Loucy (cell line): ENCODE data around the gene CANT1.

ENCODE experiments used
- H2AFZ ChIP-seq: fragments of 200-600 bp; sonication (generic); 2 replicates; pipeline ENCODE4 v1.6.0; 2016; ENCODE audit warnings: antibody characterized with exemption, mild to moderate bottlenecking, low read length, moderate library complexity
- H3F3A ChIP-seq: fragments of 200-600 bp; 2 replicates; pipeline ENCODE4 v1.6.0; 2016; ENCODE audit warnings: antibody characterized with exemption, low read depth, mild to moderate bottlenecking
- H3K27me3 ChIP-seq: fragments of 200-600 bp; sonication (generic); 2 replicates; pipeline ENCODE4 v1.6.1; 2014; ENCODE audit warnings: low read length, mild to moderate bottlenecking; ENCODE audit not compliant: insufficient read depth, poor library complexity, severe bottlenecking
- H3K36me3 ChIP-seq: fragments of 200-600 bp; sonication (generic); 2 replicates; pipeline ENCODE4 v1.6.1; 2016; ENCODE audit warnings: low read length; ENCODE audit not compliant: insufficient read depth
- H3K4me1 ChIP-seq: fragments of 200-600 bp; sonication (generic); 2 replicates; pipeline ENCODE4 v1.5.1; 2014; ENCODE audit warnings: low read length, mild to moderate bottlenecking; ENCODE audit not compliant: insufficient read depth, poor library complexity, severe bottlenecking
- H3K4me2 ChIP-seq: fragments of 200-600 bp; sonication (generic); 2 replicates; pipeline ENCODE4 v1.6.0; 2014; ENCODE audit warnings: antibody characterized with exemption, low read length, low read depth, mild to moderate bottlenecking; ENCODE audit not compliant: poor library complexity, severe bottlenecking
- H3K4me3 ChIP-seq: fragments of 200-600 bp; sonication (generic); 2 replicates; pipeline ENCODE4 v1.5.1; 2014; ENCODE audit warnings: low read length, mild to moderate bottlenecking, mixed read lengths; ENCODE audit not compliant: poor library complexity, severe bottlenecking
- H3K79me2 ChIP-seq: fragments of 200-600 bp; sonication (generic); 2 replicates; pipeline ENCODE4 v1.6.1; 2014; ENCODE audit warnings: low read length; ENCODE audit not compliant: insufficient read depth
- H3K9ac ChIP-seq: fragments of 200-600 bp; sonication (generic); 2 replicates; pipeline ENCODE4 v1.6.0; 2014; ENCODE audit warnings: mild to moderate bottlenecking, low read depth, low read length, moderate library complexity; ENCODE audit not compliant: poor library complexity, severe bottlenecking
- H3K9me2 ChIP-seq: fragments of 200-600 bp; sonication (generic); replicated peaks from 2 replicates; pipeline ENCODE4 v1.6.1; 2016; ENCODE audit warnings: low read depth, low read length, mixed read lengths
- H3K9me3 ChIP-seq: fragments of 200-600 bp; sonication (generic); 2 replicates; pipeline ENCODE4 v1.6.1; 2014; ENCODE audit warnings: mild to moderate bottlenecking, antibody characterized with exemption, low read length, low read depth; ENCODE audit not compliant: insufficient read depth
- H4K20me1 ChIP-seq: fragments of 200-600 bp; sonication (generic); 2 replicates; pipeline ENCODE4 v1.6.0; 2014; ENCODE audit warnings: antibody characterized with exemption, low read length, mild to moderate bottlenecking; ENCODE audit not compliant: insufficient read depth, poor library complexity, severe bottlenecking
- EZH2phosphoT487 ChIP-seq: fragments of 200-600 bp; IDR thresholded peaks from 2 replicates; pipeline ENCODE4 v1.6.1; 2018; ENCODE audit warnings: antibody characterized with exemption, mild to moderate bottlenecking, moderate library complexity, borderline replicate concordance
- TF ChIP-seq, protein P1 (sequence below): fragments of 200-600 bp; sonication (generic); conservative IDR thresholded peaks from 2 replicates; pipeline ENCODE4 v1.5.1; 2014; ENCODE audit warnings: mild to moderate bottlenecking, antibody characterized with exemption, low read length

CANT1 gene

DNA sequence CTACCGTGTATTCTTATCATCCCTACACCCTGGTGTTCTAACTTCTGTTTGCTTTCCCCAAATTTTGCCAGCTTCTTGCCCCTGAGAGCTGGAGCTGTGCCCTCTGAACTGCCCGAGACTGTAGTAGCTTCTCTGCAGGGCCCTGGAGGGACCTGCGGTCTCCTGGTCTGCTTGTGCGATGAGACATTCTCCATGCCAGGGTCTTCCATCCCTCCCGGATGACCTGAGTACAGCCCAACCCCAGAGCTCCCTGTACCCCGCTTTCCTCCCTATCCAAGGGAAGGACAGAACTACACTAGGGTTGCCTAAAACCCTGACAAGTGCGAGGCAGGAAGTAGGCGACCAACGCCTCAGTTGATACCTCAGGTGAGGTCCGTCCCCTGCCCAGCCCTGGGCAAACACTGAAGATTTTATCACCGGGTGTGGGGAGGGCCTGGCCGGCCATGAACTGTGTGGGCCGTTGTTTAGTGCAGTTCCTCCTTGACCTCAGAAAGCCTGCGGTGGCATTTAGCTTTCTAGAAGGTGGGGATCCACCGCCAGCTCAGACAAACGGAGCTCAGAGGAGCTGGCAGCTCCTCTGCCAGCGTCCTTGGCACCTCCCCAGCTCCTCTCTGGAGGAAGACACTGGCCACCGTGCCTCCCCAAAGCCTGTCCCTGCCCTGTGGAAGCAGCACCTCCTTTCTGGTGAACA, 13.7 kb downstream of the CANT1 start:
- H3K36me3 ChIP-seq = peaks cover 76% of the 10 kb centered on the region; the same call in 1 of the 2 replicates
- H4K20me1 ChIP-seq = peaks cover 15% of the 10 kb centered on the region
- H3K9ac ChIP-seq = no peak overlapping the region
- no peak overlapping the region for H3K4me3 ChIP-seq
- no peak overlapping the region for H2AFZ ChIP-seq
- H3K4me1 ChIP-seq = no peaks in the 10 kb centered on the region
- H3K9me3 ChIP-seq = no peaks in the 10 kb centered on the region
- no peak for TF ChIP-seq EZH2phosphoT487
- TF ChIP-seq, protein P1, sequence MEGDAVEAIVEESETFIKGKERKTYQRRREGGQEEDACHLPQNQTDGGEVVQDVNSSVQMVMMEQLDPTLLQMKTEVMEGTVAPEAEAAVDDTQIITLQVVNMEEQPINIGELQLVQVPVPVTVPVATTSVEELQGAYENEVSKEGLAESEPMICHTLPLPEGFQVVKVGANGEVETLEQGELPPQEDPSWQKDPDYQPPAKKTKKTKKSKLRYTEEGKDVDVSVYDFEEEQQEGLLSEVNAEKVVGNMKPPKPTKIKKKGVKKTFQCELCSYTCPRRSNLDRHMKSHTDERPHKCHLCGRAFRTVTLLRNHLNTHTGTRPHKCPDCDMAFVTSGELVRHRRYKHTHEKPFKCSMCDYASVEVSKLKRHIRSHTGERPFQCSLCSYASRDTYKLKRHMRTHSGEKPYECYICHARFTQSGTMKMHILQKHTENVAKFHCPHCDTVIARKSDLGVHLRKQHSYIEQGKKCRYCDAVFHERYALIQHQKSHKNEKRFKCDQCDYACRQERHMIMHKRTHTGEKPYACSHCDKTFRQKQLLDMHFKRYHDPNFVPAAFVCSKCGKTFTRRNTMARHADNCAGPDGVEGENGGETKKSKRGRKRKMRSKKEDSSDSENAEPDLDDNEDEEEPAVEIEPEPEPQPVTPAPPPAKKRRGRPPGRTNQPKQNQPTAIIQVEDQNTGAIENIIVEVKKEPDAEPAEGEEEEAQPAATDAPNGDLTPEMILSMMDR = no peak
- no peak overlapping the region for H3K4me2 ChIP-seq
- no peaks in the 10 kb centered on the region for H3K9me2 ChIP-seq
- H3K79me2 ChIP-seq = peaks cover 22% of the 10 kb centered on the region; the same call in 1 of the 2 replicates
- H3K27me3 ChIP-seq = no peaks in the 10 kb centered on the region
- no peaks in the 10 kb centered on the region for H3F3A ChIP-seq

DNA sequence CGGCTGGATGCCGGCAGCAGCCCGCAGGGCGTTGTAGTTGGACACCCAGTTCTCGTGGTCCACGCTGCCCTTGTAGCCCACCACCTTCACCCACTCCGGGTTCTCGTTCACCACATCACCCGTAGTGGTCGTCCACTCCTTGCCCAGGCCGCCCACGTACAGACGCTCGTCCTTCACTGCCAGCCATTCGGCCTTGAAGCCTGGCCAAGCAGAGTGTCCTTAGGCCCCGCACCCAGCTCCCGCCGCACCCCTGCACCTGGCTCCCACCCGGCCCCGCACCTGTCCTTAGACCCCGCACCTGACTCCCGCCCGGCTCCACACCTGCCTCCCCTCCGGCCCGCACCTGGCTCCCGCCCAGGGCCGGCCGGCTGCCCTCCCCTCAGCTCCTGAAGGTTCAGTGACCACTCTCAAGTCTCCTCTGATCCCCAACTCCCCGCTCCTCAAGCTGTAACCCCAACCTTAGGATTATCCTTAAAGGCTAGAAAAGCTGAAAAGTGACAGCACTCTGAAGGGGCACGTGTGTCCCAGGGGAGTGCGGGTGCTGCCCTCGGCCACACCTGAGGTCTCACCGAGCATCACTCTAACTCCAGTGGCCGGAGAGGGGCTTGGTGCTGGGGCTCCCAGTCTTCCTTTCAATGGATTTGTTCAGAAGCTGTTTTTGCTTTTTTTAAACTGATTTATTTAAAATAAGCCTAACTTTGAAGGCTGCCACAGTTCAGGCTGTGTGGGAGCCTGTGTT, 14.4 kb downstream of the CANT1 start:
- Histone ChIP-seq H3K9me3 (no peaks in the 10 kb centered on the region), H3K4me3 (no peak overlapping the region), H3K79me2 (peaks cover 15% of the 10 kb centered on the region; the same call in 1 of the 2 replicates), H2AFZ (no peak overlapping the region), H3K9ac (no peak overlapping the region), H4K20me1 (peaks cover 9% of the 10 kb centered on the region), H3F3A (no peaks in the 10 kb centered on the region), H3K4me1 (no peaks in the 10 kb centered on the region), H3K27me3 (no peaks in the 10 kb centered on the region), H3K36me3 (peaks cover 84% of the 10 kb centered on the region; the same call in 1 of the 2 replicates), H3K4me2 (no peak overlapping the region), H3K9me2 (no peaks in the 10 kb centered on the region)
- no peak for TF ChIP-seq EZH2phosphoT487
- TF ChIP-seq, protein P1 = no peak

DNA sequence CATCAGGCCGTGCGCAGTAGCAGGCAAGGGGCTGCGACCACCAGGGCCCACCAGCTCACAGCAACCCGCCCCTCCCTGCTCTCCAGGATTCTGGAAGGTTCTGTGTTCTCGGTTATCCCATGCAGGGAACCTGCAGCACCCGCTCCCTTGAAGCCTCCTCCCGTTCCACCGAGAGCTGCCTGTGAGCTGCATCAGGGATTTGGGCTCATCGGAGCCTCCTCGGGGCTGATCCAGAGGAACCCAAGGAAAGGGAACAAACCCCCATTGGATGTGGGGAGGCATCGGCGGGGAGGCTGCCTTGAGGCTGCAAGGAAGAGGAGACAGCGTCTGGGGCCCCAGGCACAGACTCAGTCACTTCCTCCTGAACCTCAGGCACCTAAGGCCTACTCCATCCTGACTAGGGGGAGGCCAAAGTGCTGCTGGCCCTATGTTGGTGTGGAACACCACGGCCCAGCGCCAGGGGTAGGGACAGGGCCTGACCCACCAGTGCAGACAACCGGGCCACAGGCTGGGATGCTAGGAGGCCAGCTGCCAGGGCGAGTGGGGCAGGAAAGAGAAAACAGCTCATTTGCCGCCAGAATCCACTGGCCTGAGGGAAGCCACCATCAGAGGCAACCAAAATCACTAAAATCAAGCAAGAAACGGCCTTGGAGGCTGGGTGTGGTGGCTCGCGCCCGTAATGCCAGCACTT, 15.4 kb downstream of the CANT1 start:
- Histone ChIP-seq H3K9me3 (no peaks in the 10 kb centered on the region), H3K79me2 (peaks cover 7% of the 10 kb centered on the region; the same call in 1 of the 2 replicates), H3K27me3 (no peaks in the 10 kb centered on the region), H3K9ac (no peak overlapping the region), H2AFZ (no peak overlapping the region), H4K20me1 (peaks cover 7% of the 10 kb centered on the region), H3F3A (no peaks in the 10 kb centered on the region), H3K4me1 (no peaks in the 10 kb centered on the region), H3K9me2 (no peaks in the 10 kb centered on the region), H3K4me3 (no peak overlapping the region), H3K36me3 (peaks cover 85% of the 10 kb centered on the region; the same call in 1 of the 2 replicates), H3K4me2 (no peak overlapping the region)
- TF ChIP-seq, protein P1 = no peak
- no peak for TF ChIP-seq EZH2phosphoT487
